Hematopoietic multipotent progenitor cell treated with erythropoietin and hydrocortisone succinate and interleukin-3 and kit ligand, for 8 days (in vitro differentiated cells): ENCODE measurements around the gene MFAP5.
"Not testable (repeated sequence)": the region's sequence is repeated elsewhere in the genome, so short reads cannot be mapped to it uniquely, and the experiment has no call there.

ENCODE experiments used
- DNase-seq: peaks from one replicate; pipeline ENCODE4 v3.0.0-alpha.2; 2015

The MFAP5 gene

DNA sequence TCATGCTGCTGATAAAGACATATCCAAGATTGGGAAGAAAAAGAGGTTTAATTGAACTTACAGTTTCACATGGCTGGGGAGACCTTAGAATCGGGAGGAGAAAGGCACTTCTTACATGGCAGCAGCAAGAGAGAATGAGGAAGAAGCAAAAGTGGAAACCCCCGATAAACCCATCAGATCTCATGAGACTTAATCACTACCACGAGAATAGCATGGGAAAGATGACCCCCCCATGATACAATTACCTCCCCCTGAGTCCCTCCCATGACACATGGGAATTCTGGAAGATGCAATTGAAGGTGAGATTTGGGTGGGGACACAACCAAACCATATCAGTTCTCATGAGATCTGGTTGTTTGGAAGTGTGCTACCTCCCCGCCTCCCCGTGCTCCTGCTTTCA, 9.8 kb upstream of the MFAP5 start:
- DNase-seq, result no peak

DNA sequence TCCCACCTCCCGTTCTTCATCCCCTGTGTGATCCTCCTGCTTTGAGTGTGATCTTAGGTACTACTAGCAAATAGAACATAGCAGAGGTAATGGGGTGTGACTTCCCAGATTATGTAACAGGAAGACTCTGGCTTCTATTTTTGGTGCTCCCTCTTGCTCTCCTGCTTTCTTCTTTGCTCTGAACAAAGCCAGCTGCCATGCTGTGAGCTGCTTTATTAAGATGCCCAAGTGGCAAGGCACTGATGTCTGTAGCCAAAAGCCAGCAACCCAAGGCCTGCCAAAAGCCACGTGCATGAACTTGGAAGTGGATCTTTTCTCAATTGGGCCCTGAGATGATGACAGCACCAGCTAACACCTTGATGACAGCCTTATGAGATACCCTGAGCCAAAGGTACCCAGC, 5.8 kb upstream of the MFAP5 start:
- no peak for DNase-seq

GRCh38 chr12:8667270-8667669, 4.6 kb upstream of the MFAP5 start:
- no peak for DNase-seq

GRCh38 chr12:8665759-8666158, 3.1 kb upstream of the MFAP5 start:
- no peak for DNase-seq

- no peak for DNase-seq
These were observed 1.7 kb upstream of the MFAP5 start for GRCh38 chr12:8664228-8664913.

DNA sequence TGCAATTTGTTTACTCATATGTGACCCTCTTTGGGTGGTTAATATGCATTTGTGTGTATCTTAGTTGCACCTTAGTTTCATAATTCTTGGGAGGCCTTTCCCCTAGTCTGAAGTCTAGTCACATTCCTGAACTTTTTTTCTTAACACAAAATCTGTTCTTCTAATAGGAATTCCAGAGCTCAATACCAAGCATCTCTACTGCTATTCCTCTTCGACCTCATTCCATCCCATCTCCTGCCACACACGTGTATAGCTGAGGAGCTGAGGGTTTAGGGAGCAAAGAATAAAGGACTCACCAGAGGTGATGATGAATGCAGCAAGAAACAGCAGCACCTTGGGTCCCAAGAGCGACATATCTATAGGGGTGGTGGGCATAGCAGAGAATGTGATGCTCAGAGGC, 875 bp downstream of the MFAP5 start:
- no peak for DNase-seq

GRCh38 chr12:8661016-8661415, 1.6 kb downstream of the MFAP5 start:
- DNase-seq, result no peak

DNA sequence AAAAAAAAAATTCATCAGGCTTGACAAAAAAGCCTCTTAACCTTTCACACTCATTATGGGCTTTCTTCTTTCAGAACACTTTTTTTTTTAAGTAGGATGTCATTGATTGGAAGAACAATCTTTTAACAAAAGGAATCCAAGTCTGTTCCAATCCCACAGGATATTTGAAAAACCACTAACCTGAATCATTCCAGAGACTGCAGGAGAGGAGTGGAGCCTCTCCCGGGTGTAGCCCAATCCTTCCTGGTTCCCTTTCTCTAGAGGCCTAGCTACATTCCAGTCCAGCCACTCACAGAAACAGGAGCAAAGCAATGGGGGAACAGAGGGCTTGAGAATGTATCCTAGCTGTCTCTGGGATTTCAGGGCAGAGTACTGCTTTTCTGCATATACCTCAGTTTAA, 4.3 kb downstream of the MFAP5 start:
- no peak for DNase-seq

GRCh38 chr12:8655421-8655820, 7.2 kb downstream of the MFAP5 start:
- DNase-seq, result no peak

DNA sequence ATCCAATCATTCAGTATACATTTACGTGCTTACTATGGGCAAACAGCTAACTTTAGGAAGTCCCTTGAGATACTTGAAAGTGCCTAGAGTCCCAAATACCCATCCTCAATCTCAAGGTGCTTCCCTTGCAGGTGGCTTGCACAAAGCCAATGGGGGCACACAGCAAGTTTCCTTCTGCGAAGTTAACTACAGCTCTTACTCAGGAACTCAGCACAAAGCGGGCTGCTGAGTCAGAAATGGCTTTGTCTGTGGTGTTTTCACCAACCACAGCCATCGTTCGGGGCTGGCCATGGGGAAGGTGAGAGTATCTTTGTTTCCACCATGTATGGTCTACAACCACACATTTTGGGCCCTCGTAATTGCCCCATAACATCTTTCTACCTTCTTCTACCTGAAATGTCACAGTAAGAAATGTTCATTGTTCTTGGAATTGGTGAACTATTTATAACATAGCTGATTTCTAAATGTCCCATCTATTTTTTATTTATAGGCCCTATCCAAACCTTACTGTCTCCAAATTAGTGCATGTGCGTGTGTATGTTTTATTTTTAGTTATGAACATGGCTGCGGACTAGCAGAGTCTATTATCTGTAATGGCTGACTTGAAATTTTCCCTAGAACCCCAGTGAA, 13.9 kb downstream of the MFAP5 start:
- no peak for DNase-seq

DNA sequence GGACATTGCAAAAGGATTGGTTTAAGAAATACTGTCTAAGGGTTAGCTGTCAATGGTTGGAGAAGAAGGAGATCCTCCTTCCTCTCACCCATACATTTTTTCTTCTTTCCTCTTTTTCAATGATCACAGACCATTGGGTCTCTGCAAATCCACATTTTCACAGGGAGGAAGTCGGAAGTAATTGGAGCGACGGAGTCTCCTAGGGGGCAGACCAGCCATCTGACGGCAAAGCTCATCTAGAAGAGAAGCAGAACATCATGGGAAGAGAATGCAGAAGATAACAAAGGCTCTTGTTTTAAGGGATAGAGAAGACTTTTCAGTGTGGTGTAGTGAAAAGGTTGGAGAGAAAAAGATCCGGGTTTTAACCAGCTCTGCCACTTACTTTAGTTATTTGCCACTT, 14.7 kb downstream of the MFAP5 start:
- no peak for DNase-seq

DNA sequence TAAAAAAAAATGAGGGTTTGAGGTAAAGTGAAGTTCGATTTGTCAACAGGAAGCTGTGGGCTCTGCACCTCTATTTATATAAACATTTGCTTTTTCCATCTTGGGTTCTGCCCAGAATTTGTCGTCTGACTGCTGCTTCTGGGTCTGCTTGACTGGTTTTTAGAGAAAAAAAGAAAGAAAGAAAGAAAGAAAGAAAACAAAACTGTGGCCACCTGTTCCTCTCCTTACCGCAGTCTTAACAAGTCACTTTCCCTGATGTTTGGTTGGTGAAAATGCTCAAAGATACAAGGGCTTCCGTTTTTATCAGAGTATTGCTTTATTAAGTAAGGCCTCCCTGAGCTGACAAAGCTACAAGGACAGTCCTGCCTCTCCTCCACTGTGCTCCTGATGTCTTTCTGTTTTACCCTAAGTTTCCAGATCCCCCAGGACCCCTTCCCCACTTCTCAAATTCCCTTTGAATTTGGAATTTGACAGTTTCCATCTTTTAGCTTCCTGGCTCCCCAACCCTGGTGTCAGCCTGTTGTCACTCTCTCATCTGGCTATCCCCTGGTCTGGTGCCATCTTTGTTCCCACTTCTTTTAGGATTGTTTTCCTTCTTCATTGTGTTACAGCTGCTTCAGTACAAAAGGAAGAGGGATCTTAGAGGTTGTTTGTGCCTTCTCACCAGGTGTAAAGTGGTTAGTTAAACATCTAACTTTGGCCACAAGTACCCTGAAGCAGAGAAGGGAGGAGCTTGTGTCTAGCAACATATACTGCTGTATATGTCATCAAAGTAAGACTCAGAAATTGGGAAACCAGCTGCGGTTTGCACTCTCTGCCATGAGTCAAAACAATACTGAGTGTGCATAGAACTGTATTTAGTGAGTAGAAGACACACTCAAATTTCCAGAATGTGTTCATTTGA, 18.0 kb downstream of the MFAP5 start:
- DNase-seq, result no peak

DNA sequence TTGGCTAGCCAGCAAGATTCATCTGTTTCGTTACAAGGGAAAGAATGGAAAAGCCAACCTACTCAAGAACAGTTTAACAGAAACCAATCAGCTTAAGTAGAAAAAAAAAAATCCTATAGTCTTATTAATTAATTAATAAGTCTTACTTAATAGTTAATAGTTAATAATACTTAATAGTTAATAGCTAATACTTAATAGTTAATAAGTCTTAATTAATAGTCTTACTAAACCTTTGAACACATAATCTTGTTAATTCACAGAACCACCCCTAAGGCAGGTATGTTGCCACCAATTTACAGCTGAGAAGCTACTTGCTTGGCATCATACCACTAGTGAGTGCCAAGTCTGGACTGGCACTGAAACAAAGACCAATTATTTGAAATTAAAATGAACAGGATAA, 19.9 kb downstream of the MFAP5 start:
- DNase-seq, result no peak

- no peak for DNase-seq
These were observed 22.7 kb downstream of the MFAP5 start for GRCh38 chr12:8639936-8640335.

- DNase-seq, result no peak
These were observed 23.7 kb downstream of the MFAP5 start for GRCh38 chr12:8638951-8639350.

- DNase-seq, result no peak
These were observed 25.0 kb downstream of the MFAP5 start for GRCh38 chr12:8637666-8638065.

GRCh38 chr12:8637244-8637643, 25.4 kb downstream of the MFAP5 start:
- no peak for DNase-seq

DNA sequence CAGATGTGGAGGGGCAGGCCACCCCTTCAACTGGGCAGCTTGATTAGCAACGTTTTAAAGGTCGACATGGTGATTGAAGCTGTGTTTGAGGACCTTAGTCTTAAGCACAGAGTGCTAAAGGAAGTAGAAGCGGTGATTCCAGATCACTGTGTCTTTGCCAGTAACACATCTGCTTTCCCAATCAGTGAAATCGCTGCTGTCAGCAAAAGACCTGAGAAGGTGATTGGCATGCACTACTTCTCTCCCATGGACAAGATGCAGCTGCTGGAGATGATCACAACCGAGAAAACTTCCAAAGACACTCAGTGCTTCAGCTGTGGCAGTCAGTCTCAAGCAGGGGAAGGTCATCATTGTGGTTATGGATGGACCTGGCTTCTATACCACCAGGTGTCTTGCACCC, 26.0 kb downstream of the MFAP5 start:
- no peak for DNase-seq

GRCh38 chr12:8636007-8636346, 26.6 kb downstream of the MFAP5 start:
- DNase-seq, result not testable (repeated sequence)

- DNase-seq, result not testable (repeated sequence)
These were observed 27.2 kb downstream of the MFAP5 start for GRCh38 chr12:8635342-8636006.

GRCh38 chr12:8630131-8630530, 32.5 kb downstream of the MFAP5 start:
- DNase-seq, result no peak

GRCh38 chr12:8629486-8630033, 33.1 kb downstream of the MFAP5 start:
- no peak for DNase-seq

DNA sequence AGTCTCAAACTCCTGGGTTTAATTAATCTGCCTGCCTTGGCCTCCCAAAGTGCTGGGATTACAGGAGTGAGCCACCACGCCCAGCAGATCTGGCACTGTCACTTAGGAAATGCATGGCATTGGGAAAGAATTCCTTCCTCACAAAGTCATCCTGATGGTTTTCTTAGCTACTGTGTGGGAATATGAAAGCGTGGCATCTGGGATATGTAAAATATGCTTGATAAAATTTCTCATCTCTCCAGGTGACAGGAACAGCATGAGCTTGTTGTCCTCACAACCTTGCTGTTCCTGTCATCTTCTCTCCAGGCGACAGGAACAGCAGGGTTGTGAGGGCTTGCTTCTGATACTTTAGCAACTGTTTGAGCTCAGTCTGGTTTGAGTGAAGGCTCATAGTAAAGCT, 33.9 kb downstream of the MFAP5 start:
- DNase-seq, result no peak
